SK-N-SH (cell line): Measurements from ENCODE around the gene AGBL4. TPM values are rescaled to one million over a fixed set of nuclear protein-coding genes. Genes with fewer than 3 reads are reported as not detected.

Experiments used
- CTCF ChIA-PET: fragments of 300-600, 350-600 bp; formaldehyde crosslinking; extraction: SDS; loops from one replicate; lab custom pipeline; 2021; lab: Yijun Ruan, JAX
- POLR2A ChIA-PET: fragments of 350-600 bp; sonication (Branson Sonifier 250); formaldehyde crosslinking; extraction: SDS; loops from one replicate; lab custom pipeline; 2020; ENCODE audit warnings: antibody characterized with exemption, inconsistent platforms; lab: Yijun Ruan, JAX
- DNase-seq: peaks from one replicate; pipeline ENCODE4 v3.0.0; 2012
- H2AFZ ChIP-seq: fragments of 200-600 bp; sonication (generic); 2 replicates; pipeline ENCODE4 v1.8.1; 2016; ENCODE audit warnings: antibody characterized with exemption, mild to moderate bottlenecking, low read depth
- H3F3A ChIP-seq: fragments of 200-600 bp; sonication (generic); replicated peaks from 2 replicates; pipeline ENCODE3; 2016; ENCODE audit warnings: antibody characterized with exemption, mild to moderate bottlenecking; ENCODE audit not compliant: insufficient read depth
- H3K27ac ChIP-seq, 2 experiments: fragments of 200-500 bp in 1 of 2; fragments of 200-600 bp in 1 of 2; sonication (Bioruptor generic) in 1 of 2; sonication (generic), shearing (Covaris generic) in 1 of 2; 2 replicates each; pipeline versions ENCODE4 v1.5.1 to v1.6.1; 2014 to 2016; ENCODE audit warnings: low read depth in 2 of 2, inconsistent platforms in 1 of 2, low read length in 1 of 2, mild to moderate bottlenecking in 1 of 2, mixed read lengths in 1 of 2
- H3K27me3 ChIP-seq: fragments of 200-600 bp; sonication (generic), shearing (Covaris generic); 2 replicates; pipeline ENCODE4 v1.6.1; 2016; ENCODE audit warnings: mixed run types; ENCODE audit not compliant: insufficient read depth
- H3K36me3 ChIP-seq, 2 experiments: fragments of 200-500 bp in 1 of 2; fragments of 200-600 bp in 1 of 2; sonication (Bioruptor generic) in 1 of 2; sonication (generic) in 1 of 2; replicated peaks in 1 of 2; 2 replicates each; pipeline versions ENCODE3 to v1.5.1; 2014 to 2016; ENCODE audit warnings: low read length in 1 of 2, mild to moderate bottlenecking in 1 of 2; ENCODE audit not compliant: insufficient read depth in 2 of 2, control insufficient read depth in 1 of 2
- H3K4me1 ChIP-seq, 2 experiments: fragments of 200-500 bp in 1 of 2; fragments of 200-600 bp in 1 of 2; sonication (Bioruptor generic) in 1 of 2; sonication (generic), shearing (Covaris generic) in 1 of 2; 2 replicates each; pipeline versions ENCODE4 v1.5.1 to v1.6.1; 2014 to 2016; ENCODE audit warnings: low read depth in 1 of 2, low read length in 1 of 2, mixed run types in 1 of 2; ENCODE audit not compliant: insufficient read depth in 2 of 2, control insufficient read depth in 1 of 2
- H3K4me2 ChIP-seq: fragments of 200-600 bp; sonication (generic), shearing (Covaris generic); 2 replicates; pipeline ENCODE4 v1.6.1; 2017; ENCODE audit warnings: mixed run types
- H3K4me3 ChIP-seq, 2 experiments: fragments of 200-500 bp in 1 of 2; fragments of 200-600 bp in 1 of 2; sonication (Bioruptor generic) in 1 of 2; sonication (generic), shearing (Covaris generic) in 1 of 2; 2 replicates each; pipeline versions ENCODE4 v1.5.1 to v1.8.1; 2014 to 2016; ENCODE audit warnings: low read depth in 2 of 2, inconsistent platforms in 1 of 2, low read length in 1 of 2, mild to moderate bottlenecking in 1 of 2, mixed read lengths in 1 of 2, moderate library complexity in 1 of 2
- H3K79me2 ChIP-seq: fragments of 200-600 bp; sonication (generic); 2 replicates; pipeline ENCODE4 v1.8.1; 2017; ENCODE audit warnings: mild to moderate bottlenecking; ENCODE audit not compliant: insufficient read depth
- H3K9ac ChIP-seq: fragments of 200-600 bp; sonication (generic); 2 replicates; pipeline ENCODE4 v1.6.1; 2017; ENCODE audit warnings: mixed run types
- H3K9me2 ChIP-seq: fragments of 200-600 bp; sonication (generic); 2 replicates; pipeline ENCODE4 v1.6.1; 2017; ENCODE audit warnings: mixed run types
- H3K9me3 ChIP-seq: fragments of 200-600 bp; sonication (generic); 2 replicates; pipeline ENCODE4 v1.6.1; 2017; ENCODE audit warnings: mixed run types, mild to moderate bottlenecking, moderate library complexity
- H4K20me1 ChIP-seq: fragments of 200-600 bp; sonication (generic); 2 replicates; pipeline ENCODE4 v1.6.1; 2017; ENCODE audit warnings: mild to moderate bottlenecking, mixed run types; ENCODE audit not compliant: insufficient read depth
- EP300 ChIP-seq, 2 experiments: IDR thresholded peaks; 2 replicates each; pipeline versions ENCODE4 v1.4.0 to v1.6.1; 2012; ENCODE audit warnings: borderline replicate concordance in 1 of 2, low read depth in 1 of 2, low read length in 1 of 2
- GABPA ChIP-seq: IDR thresholded peaks from 2 replicates; pipeline ENCODE4 v1.4.0; 2012; ENCODE audit warnings: low read depth, mild to moderate bottlenecking
- GATA2 ChIP-seq: sonication (generic); formaldehyde crosslinking; IDR thresholded peaks from 2 replicates; pipeline ENCODE4 v1.5.0; 2020; ENCODE audit warnings: mild to moderate bottlenecking, missing genetic modification reagents
- MEF2A ChIP-seq: IDR thresholded peaks from 2 replicates; pipeline ENCODE4 v1.4.0; 2012; ENCODE audit warnings: low read depth, borderline replicate concordance
- NFIC ChIP-seq: IDR thresholded peaks from 2 replicates; pipeline ENCODE4 v1.4.0; 2012; ENCODE audit warnings: borderline replicate concordance
- RAD21 ChIP-seq: IDR thresholded peaks from 2 replicates; pipeline ENCODE4 v1.6.1; 2012; ENCODE audit warnings: mild to moderate bottlenecking, low read length
- TAF1 ChIP-seq: IDR thresholded peaks from 2 replicates; pipeline ENCODE4 v1.6.1; 2012; ENCODE audit warnings: low read depth, mild to moderate bottlenecking, low read length, moderate library complexity, borderline replicate concordance
- TCF12 ChIP-seq: IDR thresholded peaks from 2 replicates; pipeline ENCODE4 v1.4.0; 2012
- WGBS: methylation state at CpG from one replicate; pipeline ENCODE4 v1.1.6; 2017; ENCODE audit warnings: low lambda C conversion rate; 5-methylcytosine and 5-hydroxymethylcytosine counted together
- polyA plus RNA-seq, 3 experiments: library from polyadenylated mRNA; depleted of rRNA; stranded (reverse); fragments of >200 nt; gene quantifications; 2 replicates each; pipeline ENCODE4 v1.2.3, GENCODE V29; 2012
- TF ChIP-seq, protein P1 (sequence below): IDR thresholded peaks from 2 replicates; pipeline ENCODE4 v1.4.0; 2012; ENCODE audit warnings: low read depth, borderline replicate concordance

Gene AGBL4
- polyA plus RNA-seq, 1 of the 3 experiments (the other 2 are of a cell fraction): 0.07 TPM

DNA sequence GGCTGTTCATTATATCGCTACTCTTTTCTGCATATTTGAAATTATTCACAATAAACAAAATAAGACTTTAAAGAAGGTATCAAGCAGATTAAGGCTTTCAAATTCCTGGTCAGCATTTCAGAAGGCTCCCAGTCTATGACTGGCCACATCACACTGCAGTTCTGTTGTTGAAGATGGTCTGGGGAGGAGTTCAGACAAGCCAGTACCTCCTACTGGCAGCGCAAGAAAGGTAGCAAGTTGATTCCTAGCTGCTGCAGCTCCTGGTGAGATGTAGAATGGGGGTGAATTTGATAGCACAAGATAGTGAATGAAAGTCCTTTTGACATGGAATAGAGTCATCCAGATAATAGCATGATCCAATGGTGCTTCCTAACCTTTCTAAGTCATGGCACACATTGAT is 1158.8 kb downstream of the AGBL4 start:
- Histone ChIP-seq H3K27ac (no peak overlapping the region), H3F3A (no peaks in the 10 kb centered on the region), H3K27me3 (no peaks in the 10 kb centered on the region), H3K4me3 (no peak overlapping the region), H3K4me2 (no peak overlapping the region), H3K4me1 (peaks cover 0 to under 1% of the 10 kb centered on the region in 2 experiments; a peak in 1 of 4 replicates), H2AFZ (no peak overlapping the region), H4K20me1 (no peaks in the 10 kb centered on the region), H3K9me2 (no peaks in the 10 kb centered on the region), H3K9me3 (peaks cover 9% of the 10 kb centered on the region; the same call in 1 of the 2 replicates), H3K36me3 (no peaks in the 10 kb centered on the region), H3K79me2 (no peaks in the 10 kb centered on the region), H3K9ac (no peak overlapping the region)
- WGBS: 43% methylated on average over 2 of the region's 2 CpGs
- no peak for TF ChIP-seq GABPA
- no peak for TF ChIP-seq GATA2 (CRISPR knock-in tag)
- POLR2A ChIA-PET: no interaction called here
- no peak for DNase-seq
- CTCF ChIA-PET: interaction anchor here (0.6 kb wide), 1 partner anchor 128 kb away, joined by 3 read pairs; no protein-coding TSS in a partner anchor

DNA sequence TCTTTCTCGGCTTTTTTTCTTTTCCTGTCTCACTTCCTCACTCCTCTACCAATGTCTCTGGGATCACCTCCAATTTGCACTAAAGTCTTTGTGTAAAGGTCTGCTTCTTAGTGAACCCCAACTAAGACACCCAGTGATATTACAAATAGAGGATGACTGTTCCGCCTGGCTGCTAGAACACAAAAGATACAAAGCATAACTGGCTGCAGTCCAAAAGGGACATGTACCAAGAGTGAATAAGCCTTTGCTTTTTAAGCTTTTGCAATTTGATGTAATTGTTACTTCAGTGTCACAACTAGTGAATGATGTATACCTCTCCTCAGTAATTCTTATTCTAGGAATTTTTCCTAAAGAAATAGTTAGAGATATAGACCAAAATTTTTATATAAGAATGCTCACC is 1164.3 kb downstream of the AGBL4 start:
- H3K27ac ChIP-seq: no peak overlapping the region
- H3K9me2 ChIP-seq: no peaks in the 10 kb centered on the region
- no peaks in the 10 kb centered on the region for H4K20me1 ChIP-seq
- H3K4me3 ChIP-seq: no peak overlapping the region
- H3K4me1 ChIP-seq: peaks cover 0 to 4% of the 10 kb centered on the region in 2 experiments; a peak in 1 of 4 replicates
- H3K9ac ChIP-seq: no peak overlapping the region
- H3K4me2 ChIP-seq: no peak overlapping the region
- H3K36me3 ChIP-seq: no peaks in the 10 kb centered on the region
- H3K79me2 ChIP-seq: no peaks in the 10 kb centered on the region
- ChIA-PET POLR2A (no interaction called here), CTCF (interaction anchor here (1.0 to 2.8 kb wide), 2 partner anchors 10 to 11 kb away, joined by 3 to 11 read pairs; no protein-coding TSS in a partner anchor)
- H3K27me3 ChIP-seq: no peaks in the 10 kb centered on the region
- no peak for DNase-seq
- WGBS: 32% methylated on average over 2 of the region's 2 CpGs
- TF ChIP-seq GATA2 (CRISPR knock-in tag): no peak
- peak; percentile 10; the same call in 1 of the 2 replicates for TF ChIP-seq NFIC
- TF ChIP-seq, protein P1, sequence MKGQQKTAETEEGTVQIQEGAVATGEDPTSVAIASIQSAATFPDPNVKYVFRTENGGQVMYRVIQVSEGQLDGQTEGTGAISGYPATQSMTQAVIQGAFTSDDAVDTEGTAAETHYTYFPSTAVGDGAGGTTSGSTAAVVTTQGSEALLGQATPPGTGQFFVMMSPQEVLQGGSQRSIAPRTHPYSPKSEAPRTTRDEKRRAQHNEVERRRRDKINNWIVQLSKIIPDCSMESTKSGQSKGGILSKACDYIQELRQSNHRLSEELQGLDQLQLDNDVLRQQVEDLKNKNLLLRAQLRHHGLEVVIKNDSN: no peak
- TF ChIP-seq TAF1: no peak
- no peak for TF ChIP-seq EP300 (IDR thresholded peaks at IDR 0.05; ENCODE audit: borderline replicate concordance in 1 of 2, low read depth in 1 of 2, low read length in 1 of 2)
- H2AFZ ChIP-seq: no peak overlapping the region
- peaks cover 9% of the 10 kb centered on the region; the same call in 1 of the 2 replicates for H3K9me3 ChIP-seq
- peaks cover 7% of the 10 kb centered on the region for H3F3A ChIP-seq

DNA sequence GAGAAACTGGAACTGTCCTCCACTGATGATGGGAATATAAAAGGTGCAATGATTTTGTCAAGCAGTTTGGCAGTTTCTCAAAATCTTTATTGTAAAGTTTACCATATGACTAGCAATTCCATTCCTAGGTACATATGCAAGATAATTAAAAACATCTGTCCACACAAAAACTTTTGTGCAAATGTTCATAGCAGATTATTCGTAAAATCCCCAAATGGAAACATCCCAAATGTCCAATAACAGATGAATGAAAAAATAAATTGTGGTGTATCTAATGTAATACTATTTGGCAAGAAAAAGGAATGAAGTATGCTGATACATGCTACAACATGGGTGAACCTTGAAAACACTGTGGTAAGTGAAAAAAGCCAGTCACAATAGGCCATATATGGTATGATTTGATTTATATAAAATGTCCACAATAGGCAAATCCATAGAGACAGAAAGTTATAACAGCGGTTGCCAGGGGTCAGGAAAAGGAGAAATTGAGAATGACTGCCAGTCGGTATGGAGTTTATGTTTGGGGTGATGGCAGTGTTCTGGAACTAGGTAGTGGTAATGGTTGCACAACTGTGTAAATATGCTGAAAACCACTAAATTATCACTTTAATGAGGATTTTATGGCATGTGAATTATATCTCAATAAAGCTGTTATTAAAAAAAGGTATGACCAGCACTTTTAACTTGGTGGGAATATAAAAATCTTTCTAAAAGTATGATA is 1165.4 kb downstream of the AGBL4 start:
- Histone ChIP-seq H3K27me3 (no peaks in the 10 kb centered on the region), H3K9me2 (no peaks in the 10 kb centered on the region), H3K4me2 (no peak overlapping the region), H3K9me3 (peaks cover 9% of the 10 kb centered on the region; the same call in 1 of the 2 replicates), H3K27ac (no peak overlapping the region), H3F3A (peaks cover 7% of the 10 kb centered on the region), H2AFZ (no peak overlapping the region), H3K4me3 (no peak overlapping the region), H3K79me2 (no peaks in the 10 kb centered on the region), H3K36me3 (no peaks in the 10 kb centered on the region), H3K9ac (no peak overlapping the region), H3K4me1 (peaks cover 0 to 4% of the 10 kb centered on the region in 2 experiments; a peak in 1 of 4 replicates), H4K20me1 (no peaks in the 10 kb centered on the region)
- no peak for DNase-seq
- POLR2A ChIA-PET: no interaction called here
- CTCF ChIA-PET: interaction anchor here (1.0 to 2.8 kb wide), 2 partner anchors 11 to 12 kb away, joined by 3 to 11 read pairs; no protein-coding TSS in a partner anchor
- WGBS: 45% methylated on average over 3 of the region's 3 CpGs
- no peak for TF ChIP-seq RAD21
- TF ChIP-seq MEF2A: no peak
- TF ChIP-seq TCF12: peak; percentile 56
